Pancreas (tissue), 10 donors: ENCODE data around the gene COX6B2. TPM values are rescaled to one million over a fixed set of nuclear protein-coding genes. Genes with fewer than 3 reads are reported as not detected.
A peak's percentile ranks its signal among the peaks of the same experiment; 100 is the strongest.

Source experiments
- ATAC-seq, 4 donors: fragments of 200-7000 bp; cut with Tn5 transposase; one replicate each; pipeline versions ENCODE4 v1.8.0 to v1.9.1; 2020; ENCODE audit warnings: mild to moderate bottlenecking in 4 of 4, moderate library complexity in 4 of 4
- DNase-seq, 6 donors: peaks; one replicate each; pipeline ENCODE4 v3.0.0-alpha.2; 2020
- FAIRE-seq: peaks from 2 replicates; lab custom pipeline; 2012; peaks lifted over from hg19 to GRCh38; lab: Jason Lieb, UNC
- H3K27ac ChIP-seq, 4 donors: fragments of 200-600 bp; sonication (generic); 1 replicate in 3 of 4; 2 replicates in 1 of 4; pipeline versions ENCODE4 v1.5.0 to v1.8.0; 2020
- H3K27me3 ChIP-seq, 4 donors: fragments of 200-600 bp; one replicate each; pipeline ENCODE4 v1.8.0; 2021
- H3K36me3 ChIP-seq, 3 donors: fragments of 200-600 bp; sonication (generic) in 1 of 3; one replicate each; pipeline versions ENCODE4 v1.5.0 to v1.8.0; 2020 to 2021
- H3K4me1 ChIP-seq, 3 donors: fragments of 200-600 bp; one replicate each; pipeline ENCODE4 v1.8.0; 2021
- H3K4me3 ChIP-seq, 4 donors: fragments of 200-600 bp; sonication (generic) in 2 of 4; one replicate each; pipeline versions ENCODE4 v1.5.0 to v1.8.0; 2020 to 2021
- H3K9me3 ChIP-seq, 4 donors: fragments of 200-600 bp; one replicate each; pipeline ENCODE4 v1.8.0; 2021
- WGBS, 2 donors: extraction: QIAGEN DNeasy Blood & Tissue Kit; methylation state at CpG; one replicate each; pipeline ENCODE4 v1.1.7; 2013; 5-methylcytosine and 5-hydroxymethylcytosine counted together
- intact Hi-C, 3 donors: fragments of 100-400 bp; cut with DNase I; formaldehyde crosslinking; loops; one replicate each; pipeline versions ENCODE4 v1.11.1 to v1.14.2; 2022
- polyA plus RNA-seq, 2 donors: library from polyadenylated mRNA; stranded (reverse); fragments of 200-250 nt; gene quantifications; one replicate each; pipeline ENCODE4 v1.2.3, GENCODE V29; 2013
- total RNA-seq, 6 donors: library from RNA; stranded (reverse); fragmentation: NEBNext Ultra II Directional in 4 of 6; extraction: Animal tissue kit (Norgen Biotek cat#: 25700) in 4 of 6; gene quantifications; one replicate each; pipeline versions ENCODE4 v1.2.1 to v1.2.4, GENCODE V29; 2021 to 2023
- TF ChIP-seq, protein P1 (sequence below), 4 donors: fragments of 200-600 bp; sonication (generic) in 3 of 4; IDR thresholded peaks; one replicate each; pipeline versions ENCODE4 v1.5.0 to v1.8.0; 2021; ENCODE audit warnings: antibody characterized with exemption in 4 of 4
- donor health status: healthy with polysubstance abuse.
- donor health status: DM: no; HTN: no; CAD: no; lungs with moderate emphysema.
- donor health status: DM: no; HTN: no; CAD: no.
- donor health status: control.
- donor health status: control.
- donor health status: Bipolar disorder and iron deficiency.
- donor health status: DM: yes; HTN: yes; CAD: no.
- donor health status: DM: no; HTN: no; CAD: no.
- donor health status: DM: no; HTN: no; CAD: no.
- donor health status: DM: yes; HTN: yes; CAD: no.

Gene COX6B2
- total and polyA plus RNA-seq, 8 donors: 0.28 to 0.62 (median 0.42) TPM; not detected in 5

DNA sequence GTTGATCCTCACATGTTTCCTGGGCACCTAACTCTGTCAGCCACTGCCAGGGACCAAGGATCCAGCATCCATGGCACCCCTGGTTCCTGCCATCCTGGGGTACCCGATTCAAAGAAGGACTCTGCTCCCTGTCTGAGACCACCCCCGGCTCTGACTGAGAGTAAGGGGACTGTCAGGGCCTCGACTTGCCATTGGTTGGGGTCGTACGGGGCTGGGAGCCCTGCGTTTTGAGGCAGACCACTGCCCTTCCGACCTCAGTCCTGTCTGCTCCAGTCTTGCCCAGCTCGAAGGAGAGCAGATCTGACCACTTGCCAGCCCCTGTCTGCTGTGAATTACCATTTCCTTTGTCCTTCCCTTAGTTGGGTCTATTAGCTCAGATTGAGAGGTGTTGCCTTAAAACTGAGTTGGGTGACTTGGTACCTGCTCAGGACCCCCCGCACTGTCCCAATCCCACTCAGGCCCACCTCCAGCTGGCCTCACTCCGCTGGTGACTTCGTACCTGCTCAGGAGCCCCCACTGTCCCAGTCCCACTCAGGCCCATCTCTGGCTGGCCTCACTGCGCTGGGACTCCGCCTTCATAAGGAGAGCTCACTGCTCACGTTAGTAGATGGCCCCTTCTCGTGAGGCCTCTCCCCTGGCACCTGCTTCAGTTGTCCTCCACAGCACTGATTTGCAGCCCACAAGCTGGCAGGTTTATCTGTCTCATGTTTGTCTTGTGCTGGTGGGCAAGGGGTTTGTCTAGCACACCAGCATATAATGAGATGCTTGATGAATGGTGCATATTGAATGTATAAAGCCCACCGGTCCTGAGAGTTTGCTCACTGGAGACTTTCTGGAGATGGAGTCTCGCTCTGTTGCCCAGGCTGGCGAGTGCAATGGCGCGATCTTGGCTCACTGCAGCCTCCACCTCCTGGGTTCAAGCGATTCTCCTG, 35.1 kb upstream of the COX6B2 start:
- ATAC-seq: no peak
- Histone ChIP-seq H3K4me1 (peaks cover 10 to 21% (median 17%) of the 10 kb centered on the region in 3 donors), H3K4me3 (no peak overlapping the region), H3K27me3 (no peaks in the 10 kb centered on the region), H3K9me3 (no peaks in the 10 kb centered on the region), H3K27ac (no peak overlapping the region), H3K36me3 (peaks cover 0 to 23% (median 11%) of the 10 kb centered on the region in 3 donors)
- TF ChIP-seq, protein P1, sequence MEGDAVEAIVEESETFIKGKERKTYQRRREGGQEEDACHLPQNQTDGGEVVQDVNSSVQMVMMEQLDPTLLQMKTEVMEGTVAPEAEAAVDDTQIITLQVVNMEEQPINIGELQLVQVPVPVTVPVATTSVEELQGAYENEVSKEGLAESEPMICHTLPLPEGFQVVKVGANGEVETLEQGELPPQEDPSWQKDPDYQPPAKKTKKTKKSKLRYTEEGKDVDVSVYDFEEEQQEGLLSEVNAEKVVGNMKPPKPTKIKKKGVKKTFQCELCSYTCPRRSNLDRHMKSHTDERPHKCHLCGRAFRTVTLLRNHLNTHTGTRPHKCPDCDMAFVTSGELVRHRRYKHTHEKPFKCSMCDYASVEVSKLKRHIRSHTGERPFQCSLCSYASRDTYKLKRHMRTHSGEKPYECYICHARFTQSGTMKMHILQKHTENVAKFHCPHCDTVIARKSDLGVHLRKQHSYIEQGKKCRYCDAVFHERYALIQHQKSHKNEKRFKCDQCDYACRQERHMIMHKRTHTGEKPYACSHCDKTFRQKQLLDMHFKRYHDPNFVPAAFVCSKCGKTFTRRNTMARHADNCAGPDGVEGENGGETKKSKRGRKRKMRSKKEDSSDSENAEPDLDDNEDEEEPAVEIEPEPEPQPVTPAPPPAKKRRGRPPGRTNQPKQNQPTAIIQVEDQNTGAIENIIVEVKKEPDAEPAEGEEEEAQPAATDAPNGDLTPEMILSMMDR (IDR thresholded peaks at IDR 0.05): no peak
- DNase-seq: peak in 1 of 6 donors; percentile 17
- intact Hi-C loops: loop anchor here in 1 of 3 donors (10.0 kb wide), 1 partner anchor 95 kb away; no protein-coding TSS in a partner anchor
- no peak for FAIRE-seq
- 84 to 87% methylated on average over 21 of the region's 21 CpGs for WGBS, 2 donors

DNA sequence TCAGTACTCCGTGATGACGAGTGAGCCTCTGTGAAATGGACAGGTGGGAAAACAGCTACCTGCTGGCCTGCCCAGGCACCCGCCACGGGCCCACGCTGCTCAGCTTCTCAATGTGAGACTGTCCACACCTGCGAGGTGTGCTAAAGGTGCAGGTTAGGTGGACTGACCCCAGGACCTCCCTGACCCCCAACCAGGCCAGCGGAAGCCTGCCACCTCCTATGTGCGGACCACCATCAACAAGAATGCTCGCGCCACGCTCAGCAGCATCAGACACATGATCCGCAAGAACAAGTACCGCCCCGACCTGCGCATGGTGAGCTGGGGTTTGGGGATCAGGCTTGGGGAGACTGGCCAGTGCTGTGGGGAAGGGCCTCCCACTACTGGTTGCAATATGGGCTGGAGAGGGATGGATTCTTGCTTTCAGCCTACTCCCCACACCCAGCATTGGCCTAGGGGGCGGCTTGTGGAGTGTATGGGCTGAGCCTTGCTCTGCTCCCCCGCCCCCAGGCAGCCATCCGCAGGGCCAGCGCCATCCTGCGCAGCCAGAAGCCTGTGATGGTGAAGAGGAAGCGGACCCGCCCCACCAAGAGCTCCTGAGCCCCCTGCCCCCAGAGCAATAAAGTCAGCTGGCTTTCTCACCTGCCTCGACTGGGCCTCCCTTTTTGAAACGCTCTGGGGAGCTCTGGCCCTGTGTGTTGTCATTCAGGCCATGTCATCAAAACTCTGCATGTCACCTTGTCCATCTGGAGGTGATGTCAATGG, 33.4 kb upstream of the COX6B2 start:
- DNase-seq (peak in 1 of 6 donors; percentile 32), FAIRE-seq (no peak), ATAC-seq (no peak)
- 72 to 76% methylated on average over 24 of the region's 24 CpGs for WGBS, 2 donors
- Histone ChIP-seq H3K9me3 (no peaks in the 10 kb centered on the region), H3K27me3 (no peaks in the 10 kb centered on the region), H3K36me3 (peaks cover 0 to 23% (median 11%) of the 10 kb centered on the region in 3 donors), H3K4me1 (peaks cover 10 to 27% (median 17%) of the 10 kb centered on the region in 3 donors), H3K27ac (no peak overlapping the region), H3K4me3 (peak overlapping the region in 3 of 4 donors; percentile 76 to 92 (median 77))
- TF ChIP-seq, protein P1 (IDR thresholded peaks at IDR 0.05): no peak
- intact Hi-C loops: loop anchor here in 1 of 3 donors (10.0 kb wide), 1 partner anchor 93 kb away; no protein-coding TSS in a partner anchor

DNA sequence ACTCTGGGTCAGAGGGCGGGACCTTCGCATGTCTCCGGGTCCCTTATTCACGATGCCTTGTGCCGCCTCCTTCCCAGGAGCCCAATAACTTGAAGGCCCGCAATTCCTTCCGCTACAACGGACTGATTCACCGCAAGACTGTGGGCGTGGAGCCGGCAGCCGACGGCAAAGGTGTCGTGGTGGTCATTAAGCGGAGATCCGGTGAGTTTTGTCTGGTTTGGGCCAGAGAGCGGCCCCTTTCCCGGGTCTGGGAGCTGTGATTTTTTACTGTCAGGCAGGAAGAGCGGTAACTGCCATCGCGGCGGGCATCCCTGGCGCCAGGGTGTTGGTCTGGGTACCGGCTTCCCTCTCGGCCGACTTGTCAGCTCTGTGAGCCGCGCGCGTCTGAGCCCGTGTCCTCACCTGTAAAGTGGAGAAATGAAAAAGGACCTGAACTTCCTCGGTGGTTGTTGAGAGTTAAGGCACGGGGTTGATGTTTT, 32.0 kb upstream of the COX6B2 start:
- intact Hi-C loops: loop anchor here in 1 of 3 donors (10.0 kb wide), 1 partner anchor 92 kb away; no protein-coding TSS in a partner anchor
- Histone ChIP-seq H3K27me3 (no peaks in the 10 kb centered on the region), H3K27ac (peak overlapping the region in 2 of 4 donors; percentile 84 to 97), H3K4me1 (peaks cover 10 to 28% (median 17%) of the 10 kb centered on the region in 3 donors), H3K9me3 (no peaks in the 10 kb centered on the region), H3K36me3 (peaks cover 0 to 23% (median 11%) of the 10 kb centered on the region in 3 donors), H3K4me3 (peak overlapping the region; percentile 76 to 92 (median 80))
- ATAC-seq: no peak
- WGBS, 2 donors: 1 to 2% methylated on average over 33 of the region's 33 CpGs
- TF ChIP-seq, protein P1 (IDR thresholded peaks at IDR 0.05): no peak
- DNase-seq: no peak
- no peak for FAIRE-seq

DNA sequence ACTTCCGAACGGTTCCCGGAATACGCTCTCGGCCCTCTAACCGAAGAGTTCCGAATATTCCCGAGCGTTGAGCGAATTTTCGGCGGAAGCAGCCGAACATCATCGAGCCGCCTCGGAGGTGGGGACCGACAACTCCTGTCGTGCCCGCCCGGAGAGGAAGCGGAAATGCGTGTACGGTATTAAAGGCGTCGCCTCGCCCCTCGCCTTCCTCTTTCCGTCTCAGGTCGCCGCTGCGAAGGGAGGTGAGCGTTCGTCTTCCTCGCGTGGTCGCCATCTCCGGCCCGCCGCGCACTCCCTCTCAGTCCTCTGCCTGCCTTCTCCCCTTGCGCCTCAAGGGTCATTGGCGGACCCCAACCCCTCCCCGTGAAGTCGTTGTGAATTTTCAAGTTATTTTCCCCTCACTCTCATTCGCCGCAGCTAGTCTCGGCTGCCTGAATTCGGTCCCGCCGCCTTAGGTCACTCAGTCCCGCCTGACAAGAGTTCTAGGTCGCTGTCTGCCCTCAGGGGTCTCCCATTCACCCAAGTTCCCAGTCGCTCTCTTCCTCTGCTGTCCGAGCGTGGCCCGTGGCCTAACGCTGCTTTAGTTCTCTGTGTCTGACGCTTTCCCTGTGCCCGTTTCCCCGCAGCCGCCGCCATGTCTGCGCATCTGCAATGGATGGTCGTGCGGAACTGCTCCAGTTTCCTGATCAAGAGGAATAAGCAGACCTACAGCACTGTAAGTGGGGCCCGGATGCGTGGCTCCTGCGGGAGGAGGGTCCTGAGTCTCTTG, 31.4 kb upstream of the COX6B2 start, which contains the start of gene RPL28:
Gene RPL28 (plus strand): TSS at position 209 of the 769 bp plus-strand sequence. CDS start 426 bp downstream, at position 635.
- Histone ChIP-seq H3K27ac (peak within 1 kb of the TSS; percentile 74 to 97 (median 90)), H3K36me3 (peaks cover 0 to 23% (median 11%) of the 10 kb centered on the region in 3 donors), H3K4me3 (peak within 1 kb of the TSS; percentile 76 to 92 (median 80)), H3K9me3 (no peaks in the 10 kb centered on the region), H3K27me3 (no peaks in the 10 kb centered on the region), H3K4me1 (peaks cover 10 to 28% (median 17%) of the 10 kb centered on the region in 3 donors)
- no peak for FAIRE-seq
- WGBS, 2 donors: 0% methylated on average over 62 to 68 of the region's 68 CpGs
- intact Hi-C loops: loop anchor here in 1 of 3 donors (10.0 kb wide), 1 partner anchor 91 kb away; no protein-coding TSS in a partner anchor
- peak; percentile 85 to 92 (median 86) for ATAC-seq
- TF ChIP-seq, protein P1 (IDR thresholded peaks at IDR 0.05): no peak
- peak; percentile 95 to 99 (median 97) for DNase-seq
